GM18951 (cell line): ENCODE results near the gene MLANA.

Experiments
- POLR2A ChIP-seq: IDR thresholded peaks from 4 replicates; pipeline ENCODE4 v1.6.1; 2011; ENCODE audit warnings: mild to moderate bottlenecking; ENCODE audit not compliant: insufficient read length, insufficient read depth; ENCODE audit errors: extremely low read depth
- in situ Hi-C: fragments of 300-500 bp; cut with MboI; formaldehyde crosslinking; loops from one replicate; pipeline ENCODE4 v1.12.0; 2022; ENCODE audit warnings: low sequenced_read_pairs, mixed read lengths, inconsistent platforms; ENCODE audit not compliant: unreplicated experiment

Gene MLANA

DNA sequence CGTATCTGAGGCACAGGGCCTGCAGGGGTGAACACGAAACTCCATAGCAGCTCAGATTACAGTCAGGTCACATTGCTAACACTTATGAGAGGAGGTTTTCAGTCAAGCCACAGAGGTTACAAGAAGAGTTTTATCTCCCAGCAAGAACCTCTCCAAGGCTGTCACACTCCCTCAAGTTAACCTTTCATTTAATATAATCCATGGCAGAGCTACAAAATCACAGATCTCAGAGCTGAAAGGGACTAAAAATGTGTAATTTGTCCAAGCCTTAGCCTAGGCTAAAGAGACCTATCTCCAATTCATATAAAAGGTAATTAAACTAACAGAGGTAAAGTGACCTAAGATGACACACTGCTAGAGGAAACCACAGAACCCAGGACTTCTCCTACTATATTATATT, 57.2 kb downstream of the MLANA start:
- no peak for TF ChIP-seq POLR2A
- in situ Hi-C loops: no loop called here

DNA sequence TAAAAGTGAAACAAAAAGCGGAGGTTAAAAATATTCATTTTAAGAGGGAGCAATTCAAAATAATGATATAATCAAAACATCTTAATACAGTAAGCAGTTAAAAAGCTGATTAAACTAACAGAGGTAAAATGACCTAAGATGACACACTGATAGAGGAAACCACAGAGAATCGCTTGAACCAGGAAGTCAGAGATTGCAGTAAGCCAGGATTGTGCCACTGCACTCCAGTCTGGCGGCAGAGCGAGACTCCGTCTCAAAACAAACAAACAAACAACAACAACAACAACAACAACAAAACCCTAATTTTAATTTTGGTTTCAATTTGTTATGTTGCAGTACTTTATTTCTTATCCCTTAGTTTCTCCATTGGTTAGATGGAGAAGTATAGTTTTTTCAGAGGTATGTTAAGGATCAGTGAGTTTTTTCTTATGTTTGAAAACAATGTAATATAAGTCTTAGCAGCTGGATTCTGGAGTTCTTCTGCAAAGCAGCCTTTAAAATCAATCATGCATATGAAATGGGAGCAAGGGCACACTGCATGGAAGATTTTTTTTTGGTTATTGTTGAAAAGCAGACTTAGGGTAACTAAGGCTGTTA, 58.5 kb downstream of the MLANA start:
- no peak for TF ChIP-seq POLR2A
- in situ Hi-C loops: no loop called here

GRCh38 chr9:5950261-5950660, 59.6 kb downstream of the MLANA start:
- TF ChIP-seq POLR2A: no peak
- in situ Hi-C loops: no loop called here

- TF ChIP-seq POLR2A: no peak
- in situ Hi-C loops: no loop called here
Measured at GRCh38 chr9:5951686-5952211, 61.1 kb downstream of the MLANA start.

- in situ Hi-C loops: no loop called here
- TF ChIP-seq POLR2A: no peak
Measured at GRCh38 chr9:5953743-5954707, 63.3 kb downstream of the MLANA start.

GRCh38 chr9:5957166-5957565, 66.5 kb downstream of the MLANA start:
- TF ChIP-seq POLR2A: no peak
- in situ Hi-C loops: no loop called here

- no peak for TF ChIP-seq POLR2A
- in situ Hi-C loops: no loop called here
Measured at GRCh38 chr9:5958273-5958672, 67.6 kb downstream of the MLANA start.
